ENCODE results near the gene RRBP1.

The RRBP1 gene

DNA sequence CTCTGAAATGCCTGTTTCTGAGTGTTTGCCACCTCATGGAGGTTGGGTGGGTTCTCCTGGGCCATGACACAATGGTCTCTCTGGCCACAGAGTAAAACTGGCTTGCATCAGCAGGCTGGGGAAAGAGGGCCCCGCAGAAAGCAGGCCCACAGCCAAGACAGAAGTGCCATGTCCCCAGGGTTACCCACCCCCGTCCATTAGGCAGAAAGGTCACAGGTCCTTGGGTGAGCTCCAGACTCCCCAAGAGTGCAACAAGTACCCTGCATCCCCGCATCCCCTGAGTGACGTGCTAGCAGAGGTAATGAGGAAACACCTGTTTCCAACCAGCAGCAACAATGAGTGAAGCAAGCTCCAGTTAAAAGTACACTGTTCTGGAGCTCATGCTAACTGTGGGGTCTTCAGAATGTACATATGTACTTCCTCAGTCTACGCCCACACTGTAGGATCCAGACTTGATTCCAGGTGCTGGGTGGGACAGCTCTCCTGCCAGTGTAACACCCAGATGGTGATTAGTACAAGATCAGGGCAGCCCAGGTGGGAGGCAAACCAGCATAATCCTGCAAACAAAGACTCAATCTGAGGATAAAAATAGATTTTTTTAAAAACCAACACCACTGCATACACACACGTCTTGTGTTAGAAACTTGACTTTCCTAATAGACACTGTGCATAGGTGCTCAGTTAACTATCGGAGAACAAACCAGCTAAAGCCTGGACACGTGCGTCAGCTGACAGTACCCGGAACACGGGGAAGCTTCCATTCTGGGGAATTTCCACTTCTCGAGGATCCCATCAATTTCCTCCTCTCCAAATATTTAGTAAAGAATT is 31.5 kb downstream of the RRBP1 start:
- DNase-seq (ENCODE audit: low read depth, low spot score) = no peak

DNA sequence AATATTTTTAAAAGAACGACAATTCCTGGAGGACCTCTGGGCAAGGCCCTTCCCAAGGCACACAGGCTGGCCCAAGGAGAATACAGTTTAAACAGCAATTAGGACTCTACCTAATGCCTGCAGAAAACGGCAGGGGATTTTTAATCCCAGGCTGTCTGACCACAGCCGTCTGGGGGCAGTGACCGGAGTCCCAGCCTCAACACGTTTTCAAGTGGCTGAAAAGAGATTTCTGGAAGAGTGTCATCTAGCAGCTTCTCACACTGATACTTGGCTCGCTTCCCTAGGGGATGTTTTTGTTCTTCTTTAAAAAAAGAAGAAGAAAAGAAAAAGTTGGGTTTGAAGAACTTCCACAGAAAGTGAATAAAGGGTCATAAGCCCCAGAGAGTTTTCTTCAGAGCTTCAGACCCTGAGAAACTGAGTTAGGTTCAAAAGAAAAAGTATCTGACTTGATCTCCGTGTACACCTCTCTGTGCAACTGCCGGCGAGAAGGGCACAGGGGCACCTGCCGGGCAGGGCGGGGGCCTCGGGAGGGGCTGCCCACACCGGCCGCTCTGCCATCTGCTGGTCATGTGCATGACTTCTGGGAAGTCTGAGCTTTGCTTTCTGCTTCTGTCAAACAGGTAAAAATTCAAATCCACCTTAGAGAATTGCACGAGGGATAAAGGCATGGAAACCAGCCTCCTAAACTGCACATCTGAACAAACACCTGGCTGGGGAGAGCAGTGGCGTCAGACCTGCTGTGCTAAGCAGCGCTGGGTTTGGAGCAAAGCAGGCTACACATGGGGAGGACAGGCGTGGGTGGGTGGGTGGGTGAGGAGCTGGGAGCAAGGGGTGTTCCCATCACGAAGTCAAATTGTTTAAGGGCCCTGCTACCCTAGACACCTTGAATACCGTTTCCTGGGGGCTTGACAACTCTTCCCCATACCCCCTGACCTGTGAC is 33.0 kb downstream of the RRBP1 start:
- DNase-seq (ENCODE audit: low read depth, low spot score) = no peak

DNA sequence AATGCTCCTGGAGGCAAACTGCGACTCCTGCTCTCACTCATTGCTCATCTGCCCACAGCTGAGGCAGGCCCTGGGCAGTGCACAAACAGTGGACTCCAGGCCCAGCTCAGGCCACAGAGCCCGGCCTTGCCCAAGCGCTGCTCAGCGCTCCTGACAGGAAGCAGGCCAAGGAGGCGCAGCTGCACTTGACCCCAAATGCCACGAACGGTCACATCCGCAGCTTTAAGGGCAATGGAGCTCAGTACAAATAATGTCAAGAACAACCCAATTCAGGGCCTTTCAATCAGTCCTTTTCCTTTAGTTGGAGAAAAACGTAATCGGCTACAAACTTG is 33.8 kb downstream of the RRBP1 start:
- DNase-seq (ENCODE audit: low read depth, low spot score) = no peak

DNA sequence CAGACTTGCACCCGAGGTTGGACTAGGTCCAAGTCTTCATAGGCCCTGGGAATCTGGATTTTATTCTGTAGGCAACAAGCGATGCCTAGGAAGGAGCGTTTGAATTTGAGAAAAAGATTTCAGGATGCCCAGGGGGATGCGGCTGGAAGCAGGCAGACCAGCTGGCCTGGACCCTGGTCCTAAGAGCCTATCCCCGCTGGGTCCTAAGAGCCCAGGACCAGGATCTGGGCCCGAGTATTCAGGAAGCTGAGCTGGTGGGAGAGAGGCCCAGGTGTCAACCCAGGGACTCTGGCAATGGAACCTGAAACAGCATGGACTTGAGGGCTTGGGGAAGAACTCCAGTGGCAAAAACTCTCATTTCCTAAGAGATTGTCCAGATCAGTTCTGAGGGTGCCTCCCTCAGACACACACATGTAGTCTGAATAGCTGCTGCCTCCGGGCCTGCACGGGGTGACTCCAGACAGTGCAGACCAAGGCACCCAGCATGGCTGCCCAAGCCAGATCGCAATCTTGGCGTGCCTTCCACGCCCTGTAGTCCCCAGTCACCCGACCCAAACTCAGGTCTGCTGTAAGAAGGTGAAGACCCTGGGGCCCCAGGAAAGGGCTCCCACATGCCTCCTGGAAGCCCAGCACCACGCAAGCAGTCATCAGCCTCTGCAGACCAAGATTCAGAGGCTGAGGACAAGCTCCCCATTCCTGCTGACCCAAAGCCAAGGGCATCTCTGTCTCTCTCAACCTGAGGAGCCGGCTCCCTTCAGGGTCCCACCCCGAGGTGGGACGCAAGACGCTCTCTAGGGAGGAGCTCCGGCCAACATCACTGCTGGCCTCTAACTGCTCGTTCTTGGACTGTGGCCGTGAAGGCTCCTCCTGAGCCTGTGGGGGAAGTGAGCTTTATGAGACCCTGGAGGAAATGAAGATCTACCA is 34.4 kb downstream of the RRBP1 start:
- DNase-seq (ENCODE audit: low read depth, low spot score) = no peak

DNA sequence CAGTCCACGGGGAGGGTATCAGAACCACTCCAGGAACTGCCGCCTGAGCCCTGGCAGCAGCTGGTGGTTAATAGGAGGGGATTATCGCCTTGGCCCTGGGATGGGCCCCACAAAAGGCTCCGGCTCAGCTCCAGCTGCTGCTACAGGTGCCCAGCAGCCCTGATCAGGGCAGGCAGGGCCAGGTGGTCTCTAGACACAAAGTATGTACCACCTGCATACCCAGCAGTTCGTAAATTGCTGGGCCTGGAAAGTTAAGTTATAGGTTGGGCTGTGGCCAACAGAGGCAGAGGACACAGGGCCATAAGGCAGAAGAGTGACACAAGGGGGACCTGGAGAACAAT is 35.1 kb downstream of the RRBP1 start:
- no peak for DNase-seq (ENCODE audit: low read depth, low spot score)

DNA sequence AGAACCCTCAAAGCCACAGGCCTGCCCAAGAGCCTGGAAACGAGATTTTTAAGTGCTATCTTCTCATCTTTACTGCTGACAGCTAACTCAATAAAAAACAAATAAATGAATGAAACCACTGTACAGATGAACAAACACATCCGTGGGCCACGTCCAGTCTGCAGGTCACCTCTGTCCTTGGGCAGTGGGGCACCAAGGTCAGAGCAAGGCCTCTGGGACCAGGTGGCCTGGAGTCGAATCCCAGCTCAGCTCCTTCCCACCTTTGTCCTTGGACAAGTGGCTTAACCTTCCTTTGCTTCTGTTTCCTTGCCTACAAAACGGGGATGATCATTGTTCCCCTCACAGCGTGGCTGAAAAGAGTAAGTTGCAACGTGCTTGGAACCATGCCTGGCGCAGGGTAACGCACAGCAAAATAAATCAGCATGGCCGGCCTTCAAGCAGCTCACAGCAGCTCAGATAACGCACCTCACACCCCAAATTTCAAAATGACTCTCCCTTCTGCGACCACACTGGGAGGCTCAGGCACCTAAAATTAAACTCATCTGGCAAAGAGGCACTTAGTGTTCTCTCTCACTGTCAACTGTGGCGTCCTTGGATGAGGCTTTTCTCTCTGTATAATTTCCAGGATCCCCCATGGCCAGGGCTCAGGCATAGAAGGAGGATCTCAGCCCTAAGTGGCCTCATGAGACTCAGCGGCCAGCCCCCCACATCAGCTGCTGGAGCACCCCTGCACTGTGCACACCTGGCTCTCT is 35.7 kb downstream of the RRBP1 start:
- DNase-seq (ENCODE audit: low read depth, low spot score) = no peak

DNA sequence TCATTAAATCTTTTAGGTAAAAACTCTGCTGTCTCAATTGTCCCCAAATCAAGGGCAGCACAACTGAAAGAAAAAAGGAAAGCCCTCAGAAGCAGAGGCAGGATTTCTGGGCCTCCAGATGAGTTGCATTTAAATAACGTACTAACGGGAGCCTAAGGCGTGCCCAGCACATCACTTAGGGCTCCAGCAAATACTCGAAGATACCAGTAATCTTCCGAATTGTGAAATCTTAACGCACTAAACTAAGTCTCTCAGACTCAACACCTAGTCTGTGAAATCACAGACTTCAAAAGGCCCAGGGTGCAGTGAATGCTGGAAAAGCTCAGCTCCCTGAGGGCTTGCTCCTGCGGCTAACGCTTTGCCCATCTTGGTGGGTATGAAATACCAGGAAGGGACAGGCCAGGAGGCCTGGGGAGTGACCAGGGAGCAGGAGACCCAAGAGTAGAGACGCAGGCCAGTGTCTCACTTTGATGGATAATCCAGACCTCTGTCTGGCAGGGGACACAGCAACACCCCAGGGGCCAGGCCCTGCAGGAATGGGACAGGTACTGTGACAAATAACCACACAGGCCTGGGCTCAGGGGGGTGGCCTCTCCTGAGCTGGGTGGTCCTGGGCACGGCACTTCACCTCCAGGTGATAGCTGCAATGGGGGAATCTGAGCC is 36.4 kb downstream of the RRBP1 start:
- DNase-seq (ENCODE audit: low read depth, low spot score) = no peak

DNA sequence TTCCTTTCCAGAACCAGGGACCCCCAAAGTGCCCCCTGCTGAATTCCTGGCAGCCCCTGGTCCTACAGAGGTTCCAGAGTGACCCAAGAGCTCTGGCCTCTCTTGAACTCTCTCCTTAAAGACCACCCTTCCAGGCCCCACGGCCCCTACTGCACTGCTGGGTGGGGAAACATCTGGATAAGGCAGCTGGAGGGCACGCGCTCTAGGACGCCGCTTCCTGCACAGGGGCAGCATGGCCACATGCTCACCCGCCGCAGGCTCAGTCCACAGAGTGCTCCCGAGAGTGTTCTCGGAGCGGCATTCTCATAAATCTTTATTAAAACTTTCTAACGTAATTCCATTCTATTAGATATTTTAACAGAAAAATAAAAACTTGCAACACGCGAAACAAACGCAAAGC is 37.0 kb downstream of the RRBP1 start:
- DNase-seq (ENCODE audit: low read depth, low spot score) = no peak

DNA sequence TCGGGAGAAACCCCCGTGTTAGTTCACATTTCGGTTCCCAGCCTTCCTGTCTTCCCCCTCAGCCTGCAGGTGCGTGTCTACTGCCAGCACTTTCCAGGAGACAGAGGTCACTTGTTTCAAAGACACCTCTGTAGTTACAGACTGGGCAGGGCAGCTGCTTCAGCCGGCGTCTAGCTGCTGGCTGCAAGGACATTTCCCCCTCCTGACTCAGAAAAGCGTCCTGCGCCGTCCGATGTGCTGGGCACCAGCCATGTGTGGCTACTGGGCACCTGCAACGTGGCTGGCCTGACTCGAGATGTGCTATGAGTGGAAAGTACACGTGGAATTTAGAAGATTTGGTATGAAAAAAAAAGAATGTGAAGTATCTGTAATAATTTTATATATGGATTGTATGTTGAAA is 37.6 kb downstream of the RRBP1 start:
- DNase-seq (ENCODE audit: low read depth, low spot score) = no peak

DNA sequence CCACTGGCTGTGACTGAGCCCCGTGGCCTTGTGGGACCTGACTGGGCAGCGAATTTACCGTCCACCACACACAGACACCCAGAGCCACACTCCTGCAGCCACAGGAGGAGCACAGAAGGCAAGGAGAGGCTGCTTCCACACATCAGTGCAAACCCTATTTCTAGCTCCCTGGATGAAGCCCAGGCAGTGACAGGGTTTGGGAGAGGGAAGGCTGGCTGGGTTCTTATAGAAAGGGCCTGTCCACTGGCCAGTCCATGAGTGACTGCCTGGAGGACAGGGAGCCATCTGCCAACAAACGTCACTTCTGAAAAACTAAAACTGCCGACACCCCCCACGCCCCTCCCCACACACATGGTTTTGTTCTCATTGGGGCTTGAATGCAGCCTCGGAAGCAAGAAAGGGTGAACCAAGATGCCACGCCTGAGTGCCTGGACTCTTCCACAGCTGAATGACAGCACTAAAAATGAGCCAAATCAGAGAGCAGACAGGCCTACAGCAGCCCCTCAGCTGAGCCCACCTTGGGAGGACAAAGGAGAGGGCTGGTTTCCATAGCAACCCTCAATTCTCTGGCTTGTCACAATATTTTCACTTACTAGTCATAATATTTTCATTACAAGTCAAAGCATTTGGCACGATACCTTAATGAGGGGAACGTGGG is 38.4 kb downstream of the RRBP1 start:
- DNase-seq (ENCODE audit: low read depth, low spot score) = no peak

DNA sequence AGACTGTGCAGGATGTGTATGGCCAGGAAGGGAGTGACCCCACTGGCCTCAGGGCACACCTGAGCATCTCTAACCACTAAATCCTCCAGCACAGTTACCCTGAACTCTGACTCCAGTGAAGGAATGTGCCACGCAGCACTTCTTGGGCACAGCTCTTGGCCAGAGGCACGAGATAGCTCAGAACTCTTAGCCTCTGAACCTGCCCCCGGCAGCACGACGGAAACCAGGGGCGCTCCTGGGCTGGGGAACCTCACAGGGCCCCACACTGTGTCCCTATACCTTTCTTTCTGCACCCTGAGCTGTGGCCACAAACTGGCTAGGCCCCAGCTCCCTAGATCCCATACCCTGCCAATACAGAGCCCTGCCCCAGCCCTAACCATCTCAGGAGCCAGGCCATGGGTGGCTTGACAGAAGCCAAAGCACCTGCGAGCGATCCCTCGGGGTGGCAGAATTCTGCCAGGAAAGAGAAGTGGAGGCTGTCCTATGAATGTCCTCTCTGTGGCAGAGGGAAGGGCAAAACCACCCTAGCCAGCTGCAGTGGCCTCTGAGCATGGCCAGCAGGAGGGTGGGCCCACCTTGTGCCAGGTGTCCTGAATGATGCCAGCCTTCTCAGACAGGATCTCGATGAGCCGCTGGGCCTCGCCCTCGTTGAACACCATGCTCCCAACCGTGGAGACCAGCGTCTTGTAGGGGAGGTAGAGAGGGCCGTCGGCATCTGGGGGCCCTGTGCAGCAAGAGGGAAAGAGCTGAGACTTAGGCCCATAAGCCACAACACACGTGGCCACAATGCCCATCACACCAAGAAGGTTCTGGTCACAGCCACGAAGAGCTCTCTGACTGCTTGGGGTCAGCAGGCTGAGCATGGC is 39.4 kb downstream of the RRBP1 start:
- no peak for DNase-seq (ENCODE audit: low read depth, low spot score)

DNA sequence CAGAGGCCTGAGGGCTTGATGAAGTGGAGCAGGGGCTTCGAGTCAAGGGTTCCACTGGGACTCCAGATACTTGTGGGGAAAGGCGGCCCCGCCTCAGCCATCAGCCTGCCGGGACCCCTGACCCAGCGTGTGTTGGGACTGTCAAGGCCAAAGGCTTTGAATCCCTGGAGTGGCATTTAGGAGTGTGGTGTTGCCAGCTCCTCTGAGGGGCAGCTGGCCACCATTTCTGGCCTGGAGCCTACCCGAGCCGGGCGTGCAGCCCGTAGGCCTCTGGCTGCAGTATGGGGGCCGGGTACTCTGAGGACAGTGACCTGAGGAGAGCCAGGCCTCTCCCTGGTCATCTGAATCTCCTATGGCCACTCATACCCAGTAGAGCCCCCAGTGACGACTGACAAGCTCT is 40.0 kb downstream of the RRBP1 start:
- DNase-seq (ENCODE audit: low read depth, low spot score) = no peak

DNA sequence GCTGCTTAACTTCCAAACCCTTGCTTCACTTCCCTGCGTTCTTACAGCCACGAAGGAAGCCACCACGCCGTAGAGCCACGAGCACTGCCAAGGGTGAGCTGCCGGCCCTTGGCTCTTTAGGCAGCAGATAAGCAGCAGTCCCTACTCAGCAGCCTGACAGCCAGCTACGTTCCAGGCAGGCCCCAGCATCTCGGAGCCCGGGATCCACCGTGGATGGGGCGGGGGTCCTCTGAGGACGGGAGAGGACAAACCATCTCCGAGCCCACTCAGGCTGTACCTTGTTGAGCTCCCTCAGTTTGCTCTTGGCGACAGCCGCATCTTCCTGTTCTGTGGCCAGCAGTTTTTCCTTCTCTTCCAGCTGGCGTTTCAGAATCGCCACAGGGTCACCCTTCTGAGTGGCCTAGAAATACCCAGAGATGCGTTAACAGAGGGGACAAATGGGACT is 40.5 kb downstream of the RRBP1 start:
- DNase-seq (ENCODE audit: low read depth, low spot score) = no peak

DNA sequence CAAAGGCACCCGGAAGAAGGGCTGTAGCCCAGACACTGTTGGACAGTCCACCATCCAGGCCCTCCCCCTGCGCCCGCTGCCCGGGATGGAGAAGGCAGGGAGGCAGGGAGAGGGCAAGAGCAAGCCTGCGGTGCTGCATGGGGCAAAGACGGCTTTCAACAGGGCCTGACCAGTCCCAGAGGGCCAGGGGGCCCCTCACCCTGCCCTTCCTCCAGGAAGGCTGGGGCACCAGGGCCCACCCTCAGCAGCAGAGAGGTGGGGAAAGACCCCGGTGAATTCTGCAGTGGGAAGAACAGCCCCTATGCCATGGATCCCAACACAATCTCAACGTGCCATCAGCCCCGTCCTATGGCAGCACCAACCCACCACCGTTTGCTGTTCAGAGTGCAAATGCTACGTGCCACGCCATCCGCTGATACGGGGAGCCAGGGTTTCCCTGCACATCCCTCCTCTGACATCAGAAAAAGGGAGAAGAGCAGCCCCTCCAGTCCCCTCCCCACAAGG is 41.1 kb downstream of the RRBP1 start:
- DNase-seq (ENCODE audit: low read depth, low spot score) = no peak

DNA sequence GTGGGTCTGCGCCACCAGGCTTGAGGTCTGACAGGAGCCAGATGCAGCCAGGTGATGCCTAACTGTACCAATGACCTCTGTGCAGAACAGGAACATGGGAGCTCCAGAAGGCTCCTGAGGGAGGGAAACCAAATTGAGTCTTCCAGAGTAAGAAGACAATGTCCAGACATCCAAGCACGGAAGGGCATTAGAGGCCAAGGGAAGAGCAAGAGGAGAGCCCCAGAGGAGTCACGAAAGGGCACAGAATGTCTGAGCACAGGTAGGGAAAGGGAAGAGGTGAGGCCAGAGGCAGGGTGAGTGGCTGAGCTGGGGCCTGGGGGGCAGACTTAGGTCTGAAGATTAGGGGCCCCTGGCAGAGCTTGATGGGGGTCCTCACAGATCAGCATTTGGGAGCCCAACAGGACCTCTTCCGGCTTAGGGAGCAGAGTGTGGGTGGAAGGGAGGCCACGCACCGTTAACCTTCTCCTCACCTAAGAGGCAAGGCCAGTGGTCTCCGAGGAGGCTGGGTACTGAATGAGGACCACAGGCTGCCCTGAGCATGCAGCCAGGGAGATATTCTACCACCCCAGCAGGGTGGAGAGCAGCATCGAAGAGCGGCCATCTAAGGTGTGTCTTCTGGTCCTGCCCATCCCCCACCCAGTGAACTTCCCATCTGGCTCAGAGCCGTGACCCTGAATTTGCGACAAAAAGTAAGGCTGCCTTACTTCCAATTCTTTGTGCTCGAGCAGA is 41.7 kb downstream of the RRBP1 start:
- no peak for DNase-seq (ENCODE audit: low read depth, low spot score)

DNA sequence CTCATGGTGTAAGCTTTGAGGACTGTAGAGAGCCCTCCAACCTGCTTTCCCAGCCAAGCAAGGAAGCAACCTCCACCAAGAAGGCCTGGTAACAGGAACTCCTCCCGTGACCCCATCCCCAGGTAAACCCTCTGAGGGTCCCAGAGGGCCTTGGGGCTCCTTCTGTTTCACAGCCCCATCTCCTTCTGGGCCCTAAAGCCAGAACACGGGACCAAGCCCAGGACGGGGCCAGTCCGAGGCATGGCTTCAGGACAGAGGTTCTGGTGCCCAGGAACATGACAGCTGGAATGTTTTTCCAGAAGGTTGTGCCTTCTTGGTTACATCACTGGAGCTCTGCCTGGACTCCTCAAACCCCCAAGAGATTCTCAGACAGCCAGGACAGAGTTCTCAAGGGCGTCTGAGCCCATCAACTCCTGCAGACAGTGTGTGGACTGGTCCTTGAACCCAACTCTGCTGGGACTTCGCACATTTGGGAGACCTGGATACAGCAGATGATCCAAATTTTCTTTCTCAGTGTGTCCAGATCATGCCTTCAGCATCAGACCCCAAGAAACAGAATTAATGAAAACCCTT is 43.1 kb downstream of the RRBP1 start:
- DNase-seq (ENCODE audit: low read depth, low spot score) = no peak

DNA sequence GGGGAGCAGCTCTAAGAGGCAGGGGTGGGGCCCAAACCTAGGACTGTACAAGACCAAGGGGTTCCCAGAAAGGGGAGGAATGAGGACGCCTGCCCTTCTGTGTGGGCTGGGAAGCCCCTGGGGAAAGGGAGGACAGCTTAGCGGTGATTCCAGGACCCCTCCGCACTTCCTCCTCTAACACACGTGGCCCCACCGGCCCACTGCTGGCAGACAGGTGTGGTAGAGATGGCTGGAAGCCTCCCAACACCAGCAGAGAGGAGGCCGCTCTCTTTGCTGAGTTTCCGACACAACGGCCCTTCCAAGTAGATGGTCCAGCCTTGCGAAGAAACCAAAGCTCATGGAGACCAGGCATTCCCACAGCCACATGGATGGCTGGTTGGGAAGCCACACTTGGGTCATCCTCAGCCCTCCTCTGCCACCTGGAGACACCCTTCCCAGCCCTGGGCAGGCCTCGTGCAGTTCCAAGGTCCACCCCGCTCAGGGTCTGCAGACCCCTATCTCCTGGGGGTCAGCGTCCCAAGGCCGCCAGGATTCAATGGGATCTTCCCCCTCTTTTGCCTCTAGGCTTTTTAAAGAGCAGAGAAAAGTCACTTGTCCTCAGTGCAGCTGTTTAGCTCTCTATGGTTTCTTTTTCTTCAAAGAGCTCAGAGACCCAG is 43.9 kb downstream of the RRBP1 start:
- no peak for DNase-seq (ENCODE audit: low read depth, low spot score)

Measured in ELF-1 (cell line).